GM23338 (cell line): Measurements from ENCODE around the gene TRIM51. TPM values are rescaled to one million over a fixed set of nuclear protein-coding genes. Genes with fewer than 3 reads are reported as not detected.
"Not testable (repeated sequence)": the region's sequence is repeated elsewhere in the genome, so short reads cannot be mapped to it uniquely, and the experiment has no call there.

Experiments
- ATAC-seq: fragments of 200-7000 bp; cut with Tn5 transposase; 3 replicates; pipeline ENCODE4 v1.9.1; 2020
- DNase-seq: peaks from one replicate; pipeline ENCODE4 v3.0.0-alpha.2; 2015; ENCODE audit warnings: low spot score
- H2AFZ ChIP-seq: fragments of 200-600 bp; sonication (generic); 2 replicates; pipeline ENCODE4 v1.8.0; 2016; ENCODE audit warnings: antibody characterized with exemption, mild to moderate bottlenecking, moderate library complexity
- H3F3A ChIP-seq: fragments of 200-600 bp; sonication (generic); replicated peaks from 2 replicates; pipeline ENCODE4 v1.8.0; 2017; ENCODE audit warnings: antibody characterized with exemption, mixed run types, low read depth
- H3K27ac ChIP-seq: fragments of 200-600 bp; sonication (generic); 2 replicates; pipeline ENCODE4 v1.6.1; 2016; ENCODE audit warnings: low read depth
- H3K27me3 ChIP-seq: fragments of 200-600 bp; sonication (generic); 2 replicates; pipeline ENCODE4 v1.8.0; 2016; ENCODE audit warnings: mild to moderate bottlenecking, mixed run types, moderate library complexity; ENCODE audit not compliant: insufficient read depth
- H3K36me3 ChIP-seq: fragments of 200-600 bp; sonication (generic); 2 replicates; pipeline ENCODE4 v1.8.0; 2016; ENCODE audit warnings: mild to moderate bottlenecking; ENCODE audit not compliant: insufficient read depth
- H3K4me1 ChIP-seq: fragments of 200-600 bp; sonication (generic); 2 replicates; pipeline ENCODE4 v1.8.0; 2016; ENCODE audit warnings: mild to moderate bottlenecking, moderate library complexity; ENCODE audit not compliant: insufficient read depth
- H3K4me2 ChIP-seq: fragments of 200-600 bp; sonication (generic); 2 replicates; pipeline ENCODE4 v1.7.1; 2017; ENCODE audit warnings: mixed run types
- H3K4me3 ChIP-seq: fragments of 200-600 bp; sonication (generic); 2 replicates; pipeline ENCODE4 v1.6.1; 2016; ENCODE audit warnings: mixed run types
- H3K79me2 ChIP-seq: fragments of 200-600 bp; sonication (generic); replicated peaks from 2 replicates; pipeline ENCODE4 v1.8.0; 2017; ENCODE audit warnings: mild to moderate bottlenecking; ENCODE audit not compliant: insufficient read depth
- H3K9me2 ChIP-seq: fragments of 200-600 bp; sonication (generic); 2 replicates; pipeline ENCODE4 v1.8.0; 2017; ENCODE audit not compliant: insufficient read depth
- H4K20me1 ChIP-seq: fragments of 200-600 bp; sonication (generic); replicated peaks from 2 replicates; pipeline ENCODE4 v1.8.0; 2017; ENCODE audit warnings: mild to moderate bottlenecking; ENCODE audit not compliant: insufficient read depth
- H3K27ac Mint-ChIP-seq: 2 replicates; pipeline ENCODE4 v1.8.0; 2020; ENCODE audit warnings: inconsistent platforms, mild to moderate bottlenecking, moderate library complexity, mixed read lengths
- H3K27me3 Mint-ChIP-seq: 3 replicates; pipeline ENCODE4 v1.8.0; 2022; ENCODE audit warnings: low read depth, mild to moderate bottlenecking, moderate library complexity, mixed read lengths, inconsistent platforms; ENCODE audit not compliant: insufficient read depth, poor library complexity
- H3K36me3 Mint-ChIP-seq: 3 replicates; pipeline ENCODE4 v1.8.0; 2021; ENCODE audit warnings: low read depth, mild to moderate bottlenecking, inconsistent platforms, moderate library complexity, mixed read lengths
- H3K4me1 Mint-ChIP-seq: 3 replicates; pipeline ENCODE4 v1.8.0; 2020; ENCODE audit warnings: mild to moderate bottlenecking, inconsistent platforms, mixed read lengths
- H3K4me3 Mint-ChIP-seq: 3 replicates; pipeline ENCODE4 v1.8.0; 2021; ENCODE audit warnings: moderate library complexity, mild to moderate bottlenecking, inconsistent platforms, mixed read lengths
- H3K9me3 Mint-ChIP-seq: 3 replicates; pipeline ENCODE4 v1.8.0; 2020; ENCODE audit warnings: moderate library complexity, mild to moderate bottlenecking, inconsistent platforms, mixed read lengths
- CREB1 ChIP-seq: fragments of 250-450 bp; sonication (Bioruptor Pico); IDR thresholded peaks from 2 replicates; pipeline ENCODE4 v1.5.0; 2020; ENCODE audit warnings: low read depth, mild to moderate bottlenecking, moderate library complexity
- CTCF ChIP-seq, 2 experiments: fragments of 200-600 bp in 1 of 2; sonication (generic) in 1 of 2; conservative IDR thresholded peaks; 2 replicates each; pipeline versions ENCODE4 v1.5.1 to v1.6.1; 2016 to 2017; ENCODE audit warnings: antibody characterized with exemption in 2 of 2, low read depth in 2 of 2, mild to moderate bottlenecking in 2 of 2, moderate library complexity in 1 of 2
- EZH2 ChIP-seq: fragments of 200-600 bp; sonication (generic); IDR thresholded peaks from one replicate; pipeline ENCODE4 v1.8.0; 2017; ENCODE audit warnings: antibody characterized with exemption, mild to moderate bottlenecking, low read depth; ENCODE audit not compliant: unreplicated experiment
- NANOG ChIP-seq: IDR thresholded peaks from 2 replicates; pipeline ENCODE4 v1.6.1; 2016; ENCODE audit warnings: antibody characterized with exemption, borderline replicate concordance
- POLR2AphosphoS5 ChIP-seq: IDR thresholded peaks from 2 replicates; pipeline ENCODE4 v1.6.1; 2016; ENCODE audit warnings: antibody characterized with exemption, low read depth
- REST ChIP-seq: IDR thresholded peaks from one replicate; pipeline ENCODE4 v1.6.1; 2018; ENCODE audit warnings: antibody characterized with exemption; ENCODE audit not compliant: unreplicated experiment
- STAT1 ChIP-seq: IDR thresholded peaks from one replicate; pipeline ENCODE4 v1.6.1; 2016; ENCODE audit warnings: antibody characterized with exemption; ENCODE audit not compliant: unreplicated experiment
- ZNF114 ChIP-seq: fragments of 250-450 bp; sonication (Bioruptor Pico); IDR thresholded peaks from 2 replicates; pipeline ENCODE4 v1.5.0; 2020; ENCODE audit warnings: mild to moderate bottlenecking, moderate library complexity
- ZNF331 ChIP-seq: fragments of 250-450 bp; sonication (Bioruptor Pico); IDR thresholded peaks from 2 replicates; pipeline ENCODE4 v1.5.0; 2020; ENCODE audit warnings: low read depth, mild to moderate bottlenecking, moderate library complexity
- polyA plus RNA-seq: library from polyadenylated mRNA; unstranded; fragments of >200 nt; fragmentation: Nextera tagmentation; extraction: Ambion mirVana; gene quantifications from 2 replicates; pipeline ENCODE4 v1.2.1, GENCODE V29; 2016
- total RNA-seq: library from RNA; depleted of rRNA; stranded (reverse); fragments of >200 nt; shearing (Covaris generic); gene quantifications from 2 replicates; pipeline ENCODE4 v1.2.3, GENCODE V29; 2014

The TRIM51 gene
- total and polyA plus RNA-seq, 2 experiments from 2014 or later = 0.21 TPM; not detected in 1

DNA sequence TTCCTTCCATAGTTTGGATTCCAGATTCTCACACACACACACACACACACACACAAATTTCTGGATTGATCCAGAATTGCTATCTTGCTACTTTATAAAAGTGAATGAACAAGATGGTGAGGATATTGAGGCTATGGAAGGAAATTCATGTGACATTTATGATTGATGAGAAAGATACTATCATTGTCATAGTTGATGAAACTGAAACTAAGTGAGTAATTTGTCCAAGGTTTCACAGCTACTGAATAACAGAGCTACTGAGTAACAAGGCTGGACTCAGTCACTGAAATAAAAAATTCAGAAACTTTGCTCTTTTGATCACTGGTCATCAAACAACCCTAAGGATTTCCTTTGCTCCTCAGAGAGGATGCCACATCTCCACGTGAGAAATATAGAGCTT, 28.4 kb upstream of the TRIM51 start:
- no peaks in the 10 kb centered on the region for H3K27me3 Mint-ChIP-seq
- Histone ChIP-seq H3K9me2 (no peaks in the 10 kb centered on the region), H3F3A (no peaks in the 10 kb centered on the region), H4K20me1 (no peaks in the 10 kb centered on the region), H3K27ac (no peak overlapping the region), H3K27me3 (no peaks in the 10 kb centered on the region), H3K79me2 (no peaks in the 10 kb centered on the region), H2AFZ (no peak overlapping the region), H3K36me3 (0 out of 2 replicates have a peak, but pooled peaks cover 2% of the 10 kb centered on the region), H3K4me3 (no peak overlapping the region), H3K4me2 (no peak overlapping the region), H3K4me1 (no peaks in the 10 kb centered on the region)
- DNase-seq = no peak
- no peak for ATAC-seq
- peaks cover 20% of the 10 kb centered on the region; the same call in 2 of the 3 replicates for H3K36me3 Mint-ChIP-seq
- no peaks in the 10 kb centered on the region for H3K4me1 Mint-ChIP-seq
- H3K4me3 Mint-ChIP-seq = no peak overlapping the region
- TF ChIP-seq STAT1 = no peak
- TF ChIP-seq POLR2AphosphoS5 = no peak
- no peak for TF ChIP-seq CTCF (conservative IDR thresholded peaks at IDR 0.05; ENCODE audit: low read depth in 2 of 2)
- TF ChIP-seq EZH2 = no peak
- TF ChIP-seq REST = no peak
- no peak for TF ChIP-seq NANOG
- no peak for TF ChIP-seq ZNF331 (CRISPR knock-in tag)
- no peak for TF ChIP-seq CREB1 (CRISPR knock-in tag)
- no peak for TF ChIP-seq ZNF114 (CRISPR knock-in tag)
- H3K27ac Mint-ChIP-seq = no peak overlapping the region
- peaks cover 87% of the 10 kb centered on the region for H3K9me3 Mint-ChIP-seq

DNA sequence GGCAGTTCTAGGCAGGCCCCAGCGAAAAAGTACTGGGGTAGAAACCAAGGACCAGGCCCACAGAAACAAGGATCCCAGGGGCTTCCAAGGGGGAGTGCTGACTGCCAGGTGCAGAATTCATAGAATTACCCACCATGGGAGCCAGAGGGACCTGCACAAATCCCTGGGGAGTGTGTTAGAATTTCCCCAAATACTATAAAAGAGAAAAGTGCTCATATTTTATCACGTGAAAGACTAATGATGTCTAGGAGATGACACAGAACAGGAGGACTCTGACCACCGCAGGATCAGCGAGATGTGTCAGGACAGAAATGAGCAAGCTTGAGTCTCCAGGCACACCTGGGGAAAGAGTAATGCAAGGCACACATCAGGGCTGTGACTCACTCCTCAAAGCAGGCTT, 15.7 kb upstream of the TRIM51 start:
- not testable (repeated sequence) for H3K4me1 Mint-ChIP-seq

More for the DNA sequence above, 15.7 kb upstream of the TRIM51 start:
- peaks cover 25% of the 10 kb centered on the region for H3K36me3 Mint-ChIP-seq
- not testable (repeated sequence) for H3K36me3 ChIP-seq, H3K4me1 ChIP-seq, H3K27ac ChIP-seq, H3K4me3 ChIP-seq, H3K4me3 Mint-ChIP-seq, H3K4me2 ChIP-seq, H3K27me3 ChIP-seq, DNase-seq, H4K20me1 ChIP-seq, H3K27ac Mint-ChIP-seq, H3K79me2 ChIP-seq, ATAC-seq, H3F3A ChIP-seq, H3K27me3 Mint-ChIP-seq, H3K9me2 ChIP-seq, H2AFZ ChIP-seq
- H3K9me3 Mint-ChIP-seq = peaks cover 94% of the 10 kb centered on the region
